ENCODE data around the gene CARD16.
"Not testable (repeated sequence)": the region's sequence is repeated elsewhere in the genome, so short reads cannot be mapped to it uniquely, and the experiment has no call there.

CARD16 gene

DNA sequence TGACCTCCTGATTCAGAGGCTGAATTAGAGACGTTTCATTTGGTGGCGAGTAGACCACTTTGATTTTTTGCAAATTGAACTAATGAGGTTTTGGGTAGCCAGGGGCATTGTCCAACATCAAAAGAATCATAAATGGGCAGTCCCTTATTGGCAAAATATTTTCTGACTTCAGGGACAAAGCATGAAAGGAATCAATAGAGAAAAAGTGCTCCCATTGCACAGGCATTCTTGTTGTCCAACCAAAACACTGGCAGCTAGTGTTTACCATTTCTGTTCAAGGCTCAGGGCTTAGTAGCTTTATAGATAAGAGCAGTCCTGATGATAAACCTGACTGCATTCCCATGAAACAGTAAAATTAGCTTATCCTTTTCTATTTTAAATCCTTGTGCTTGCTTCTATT lies 6.4 kb upstream of the CARD16 start:
- DNase-seq: no peak

DNA sequence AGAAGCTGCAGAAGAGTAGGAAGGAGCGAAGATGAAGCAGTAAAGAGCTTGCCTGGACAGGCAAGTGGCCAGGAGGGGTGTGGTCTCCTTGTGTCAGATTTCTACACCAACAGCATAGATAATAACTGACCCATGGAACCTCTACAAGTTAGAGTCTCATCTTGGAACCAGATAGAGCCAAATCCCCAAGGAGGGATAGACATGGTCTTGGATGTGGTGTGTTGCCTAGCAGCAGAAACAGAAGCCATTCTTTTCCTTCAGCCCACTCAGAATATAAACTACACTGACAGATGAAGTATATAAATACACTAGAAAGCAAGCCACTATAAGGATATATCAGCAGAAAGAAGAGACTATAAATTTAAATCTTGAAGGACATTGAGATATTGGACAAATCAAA lies 4.3 kb upstream of the CARD16 start:
- DNase-seq: no peak

DNA sequence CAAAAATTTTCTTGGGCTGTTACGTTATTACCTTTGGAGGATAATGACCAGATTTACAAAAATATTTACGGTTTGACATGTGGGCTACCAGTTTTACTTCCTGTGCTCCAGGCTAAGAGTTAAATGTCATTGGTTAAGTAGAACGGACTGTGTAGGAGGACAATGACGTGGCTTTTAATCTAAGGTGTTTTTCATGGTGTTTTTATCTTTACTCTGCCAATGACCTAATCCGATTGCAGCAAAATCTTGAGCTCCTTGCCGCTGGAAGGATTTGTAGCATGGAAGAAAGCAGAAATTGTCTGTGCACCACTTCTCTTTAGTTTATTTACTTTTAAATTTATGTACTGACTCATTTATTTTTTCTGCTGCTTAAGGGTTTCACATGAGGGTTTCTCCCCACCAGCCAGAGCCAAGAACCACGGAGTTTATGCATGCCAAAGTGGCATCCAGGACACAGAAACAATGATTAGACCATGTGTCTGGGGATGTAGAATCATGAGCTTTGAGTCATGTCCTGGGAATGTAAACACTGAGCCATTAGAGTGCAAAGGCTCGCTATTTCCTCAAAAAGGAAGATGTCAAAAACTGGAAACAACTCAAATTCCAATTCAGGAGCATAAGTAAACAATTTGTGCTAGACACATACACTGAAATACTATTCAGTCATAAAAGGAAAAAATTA lies 1.9 kb upstream of the CARD16 start:
- DNase-seq: no peak

DNA sequence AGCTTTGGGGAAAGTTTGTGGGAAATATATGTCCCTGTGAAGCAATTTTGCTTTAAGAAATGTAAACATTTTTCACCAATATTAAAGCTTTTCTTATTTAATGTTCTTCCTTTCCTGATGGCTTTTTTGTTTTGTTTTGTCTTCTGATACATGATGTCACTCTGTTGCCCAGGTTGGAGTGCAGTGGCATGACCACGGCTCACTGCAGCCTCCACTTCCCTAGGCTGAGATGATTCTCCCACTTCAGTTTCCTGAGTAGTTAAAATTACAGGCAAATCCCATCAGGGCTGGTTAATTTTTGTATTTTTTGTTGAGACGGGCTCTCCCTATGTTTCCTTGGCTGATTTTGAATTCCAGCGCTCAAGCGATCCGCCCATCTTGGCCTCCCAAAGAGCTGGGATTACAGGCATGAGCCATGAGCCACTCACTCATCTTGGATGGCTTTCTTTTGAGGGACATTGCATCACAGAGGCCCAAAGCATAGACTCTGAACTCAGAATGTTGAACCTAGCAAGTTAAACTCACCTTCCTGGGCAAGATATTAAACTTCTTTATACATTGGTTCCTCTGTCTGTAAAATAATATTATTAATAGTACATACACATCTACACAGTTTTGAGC lies 651 bp upstream of the CARD16 start:
- DNase-seq: no peak

DNA sequence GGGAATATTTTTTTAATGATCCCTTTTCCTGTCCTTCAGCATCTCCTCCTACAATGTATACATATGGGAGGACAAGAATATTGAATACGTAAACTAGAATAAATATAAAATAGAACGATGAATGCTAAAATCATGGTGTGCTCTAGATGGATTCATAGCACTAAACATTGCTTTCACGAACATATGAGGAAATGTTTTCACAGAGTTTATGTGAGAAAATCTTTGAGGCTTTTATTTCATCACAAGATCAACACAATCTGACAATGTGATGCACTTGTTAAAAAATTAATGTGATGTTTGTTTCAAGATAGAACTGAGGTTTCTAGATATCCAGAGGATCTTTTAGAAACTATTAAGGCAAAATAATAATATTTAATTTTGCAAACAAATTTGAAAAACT lies 3.0 kb downstream of the CARD16 start:
- no peak for DNase-seq

DNA sequence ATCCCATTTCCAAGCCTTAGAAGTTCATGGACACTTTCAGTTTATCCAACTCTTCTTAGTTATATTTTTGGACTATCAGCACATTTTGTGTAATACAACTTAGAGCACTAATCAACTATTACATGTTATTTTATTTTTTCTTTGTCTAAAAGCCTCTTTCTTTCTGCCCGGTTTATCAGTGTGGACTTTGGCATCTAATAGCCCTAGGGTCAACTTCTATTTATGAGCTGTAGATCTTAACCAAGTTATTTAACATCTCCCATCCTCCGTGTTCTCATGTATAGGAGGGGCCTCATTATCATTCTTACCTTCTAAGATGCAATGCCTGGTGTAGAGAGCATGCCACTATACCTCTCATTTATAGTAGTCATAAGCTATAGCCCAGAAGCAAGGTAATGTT lies 4.4 kb downstream of the CARD16 start:
- DNase-seq: no peak

DNA sequence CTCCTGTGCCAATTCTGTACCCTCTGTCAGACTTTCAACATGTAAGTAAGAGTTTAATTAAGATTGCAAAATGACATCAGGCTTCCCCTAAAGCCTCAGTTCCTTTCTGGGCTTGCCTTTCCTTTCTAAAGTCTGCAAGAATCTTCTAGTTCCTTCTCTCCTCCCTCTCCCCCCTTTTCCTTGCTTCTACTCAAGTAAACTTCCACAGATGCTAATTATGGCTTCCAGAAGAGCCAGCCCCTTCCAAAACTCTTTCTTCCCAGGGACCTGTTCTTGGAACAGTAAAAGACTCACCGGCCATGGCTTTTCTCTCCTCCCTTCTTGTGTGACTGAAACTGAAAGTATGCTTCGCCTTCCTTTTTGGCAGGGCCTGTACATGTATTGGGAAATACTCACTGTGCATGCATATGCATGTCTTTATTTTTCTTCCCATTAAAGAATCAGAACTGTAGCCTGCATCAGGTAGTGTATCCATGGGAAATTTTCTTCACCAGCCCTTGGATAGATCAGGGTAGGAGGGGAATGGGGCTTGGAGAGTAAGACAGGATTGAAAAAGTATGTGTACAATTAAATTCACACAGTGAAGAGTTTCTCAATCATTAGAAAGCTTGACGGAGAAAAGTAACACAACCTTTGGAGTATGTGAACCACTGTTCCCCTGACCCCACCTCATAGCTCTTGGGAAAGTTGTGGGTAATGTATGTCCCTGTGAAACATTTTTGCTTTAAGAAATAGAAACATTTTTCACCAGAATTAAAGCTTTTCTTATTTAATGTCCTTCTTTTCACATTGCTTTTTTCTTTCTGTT lies 10.1 kb downstream of the CARD16 start, which contains the start of gene CASP1:
Gene CASP1, minus strand, starts transcription at position 332 of the 808 bp plus-strand sequence. Its CDS starts 31 bp downstream, at position 301.
- peak in 1 of 56 donors; percentile 10 for DNase-seq

DNA sequence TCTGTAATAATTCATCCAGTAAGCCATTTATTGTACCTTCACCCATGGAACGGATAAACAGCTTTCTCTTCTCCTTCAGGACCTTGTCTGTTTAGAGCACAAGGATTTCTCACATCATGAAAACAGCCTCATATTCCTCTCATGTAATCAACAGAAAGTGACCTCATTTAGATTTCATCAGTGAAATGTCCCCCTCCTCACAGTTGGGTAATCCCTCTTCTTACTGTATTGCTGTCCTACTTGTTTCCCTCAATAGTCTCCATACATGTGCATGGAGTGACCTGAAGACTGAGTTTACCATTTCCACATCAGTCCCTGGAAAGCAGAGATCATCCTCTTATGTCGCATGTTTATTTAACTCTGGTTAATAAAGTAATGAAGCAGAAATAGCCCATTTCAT lies 10.7 kb downstream of the CARD16 start:
- DNase-seq: not testable (repeated sequence)

DNA sequence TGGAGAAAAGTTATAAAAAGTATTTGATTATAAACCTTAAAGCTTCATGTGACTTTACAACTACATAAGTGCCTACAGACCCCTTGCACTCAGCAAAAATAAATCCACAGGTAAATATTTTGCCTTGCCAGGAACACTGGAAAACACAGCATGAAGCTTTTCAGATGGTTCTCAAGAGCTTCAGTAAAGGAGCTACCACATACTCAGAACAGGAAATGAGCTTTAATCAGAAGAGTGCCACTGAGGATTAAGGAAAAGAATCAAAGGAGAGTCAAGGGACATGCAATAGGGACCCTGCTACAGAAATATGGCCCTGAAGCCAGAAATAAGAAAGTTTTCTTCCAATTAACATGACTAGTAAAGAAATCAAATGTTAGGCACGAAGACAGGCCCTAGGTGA lies 11.4 kb downstream of the CARD16 start:
- no peak for DNase-seq

DNA sequence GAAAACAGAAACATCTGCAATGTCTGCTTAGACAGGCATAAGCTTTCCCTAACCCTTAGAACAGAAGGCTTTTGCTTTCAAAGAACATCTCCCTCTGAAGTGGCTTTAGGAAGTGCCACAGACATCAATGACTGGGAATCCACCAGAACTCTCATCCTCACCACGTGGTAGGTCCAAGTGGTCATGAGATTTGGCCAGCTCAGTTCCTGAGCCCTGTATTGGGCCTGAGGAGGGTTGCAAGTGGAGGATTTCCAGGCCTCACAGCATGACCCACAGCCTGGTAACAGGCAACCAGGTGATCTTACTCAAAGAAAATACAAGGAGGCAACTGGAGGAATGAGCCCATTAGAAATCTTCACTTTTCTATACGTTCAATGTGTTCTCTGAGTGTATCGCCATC lies 11.8 kb downstream of the CARD16 start:
- DNase-seq: no peak

DNA sequence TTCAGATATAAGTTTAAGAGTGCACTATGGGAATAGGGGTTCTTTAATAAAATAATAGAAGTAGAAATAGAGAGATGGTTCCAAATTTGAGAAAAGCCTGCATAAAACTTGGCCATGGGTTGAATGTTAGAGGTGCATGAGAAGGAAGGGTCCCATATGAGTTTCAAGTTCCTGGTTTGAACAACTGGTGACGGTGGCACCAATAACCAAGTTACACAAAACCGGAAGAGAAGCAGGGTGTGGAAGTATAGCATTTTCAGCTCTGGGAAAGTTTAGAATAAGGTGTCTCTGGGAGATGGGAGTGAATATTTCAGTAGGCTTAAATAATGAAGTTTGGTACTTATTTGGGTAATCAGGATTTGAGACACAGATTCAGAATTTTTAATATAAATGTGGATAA lies 12.6 kb downstream of the CARD16 start:
- DNase-seq: no peak

DNA sequence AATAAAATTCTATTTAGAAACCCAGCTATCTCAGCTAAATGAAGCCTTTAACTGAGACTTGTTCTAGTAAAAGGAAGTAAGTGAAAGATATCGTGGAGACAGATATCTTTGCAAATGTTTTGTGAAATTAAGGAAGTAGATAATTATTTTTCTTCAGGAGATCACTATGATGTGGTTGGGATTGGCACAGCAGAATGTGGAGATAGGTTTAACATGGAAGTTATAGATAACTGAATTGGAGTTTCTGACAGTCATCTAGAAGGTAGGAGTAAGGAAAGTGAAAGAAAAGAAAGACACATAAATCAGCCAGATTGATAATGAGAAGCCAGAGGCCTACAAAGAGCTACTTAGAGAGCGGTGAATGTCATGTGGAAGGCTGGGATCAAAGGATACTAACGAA lies 17.5 kb downstream of the CARD16 start:
- DNase-seq: no peak

DNA sequence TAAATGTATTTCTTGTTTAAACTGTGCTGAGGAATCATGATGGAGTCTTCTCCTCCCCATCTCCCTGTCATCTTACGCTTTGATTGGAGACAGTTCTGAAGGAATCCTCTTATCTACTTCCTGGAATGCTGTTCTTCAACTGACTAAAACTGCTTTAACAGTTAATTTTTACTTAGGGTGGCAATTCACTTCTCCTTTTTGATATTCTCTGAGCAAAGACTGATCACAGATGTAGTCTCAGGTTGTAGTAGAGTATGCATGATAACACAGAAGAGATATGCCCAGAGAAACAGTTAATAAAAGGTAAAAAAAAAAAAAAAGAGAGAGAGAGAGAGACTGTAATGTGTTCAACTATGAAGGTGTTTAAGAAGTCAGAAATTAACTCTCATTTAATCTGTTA lies 20.7 kb downstream of the CARD16 start:
- DNase-seq: no peak

DNA sequence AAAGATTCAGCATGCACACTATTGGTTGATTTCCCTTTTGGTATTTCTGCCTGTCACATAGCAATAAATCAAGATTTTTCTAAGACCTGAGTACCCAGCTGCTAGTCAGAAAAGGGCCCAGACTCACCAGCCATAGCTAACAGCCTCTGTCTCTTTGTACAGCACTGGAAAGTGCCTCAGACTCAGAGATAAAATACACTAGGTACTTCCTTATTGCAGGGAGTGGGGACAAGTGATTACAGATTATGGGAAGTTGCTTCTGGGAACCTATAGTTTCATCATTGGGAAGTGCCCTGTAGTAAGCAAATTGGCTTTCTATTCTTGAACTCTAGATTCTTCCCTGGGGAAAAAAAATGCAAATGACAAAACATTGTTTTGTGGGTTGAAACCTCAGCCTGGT lies 22.1 kb downstream of the CARD16 start, which contains the start of gene CASP5:
Gene CASP5, minus strand, starts transcription at position 166 of the 400 bp plus-strand sequence. Its CDS starts 32 bp downstream, at position 134.
- DNase-seq: no peak

DNA sequence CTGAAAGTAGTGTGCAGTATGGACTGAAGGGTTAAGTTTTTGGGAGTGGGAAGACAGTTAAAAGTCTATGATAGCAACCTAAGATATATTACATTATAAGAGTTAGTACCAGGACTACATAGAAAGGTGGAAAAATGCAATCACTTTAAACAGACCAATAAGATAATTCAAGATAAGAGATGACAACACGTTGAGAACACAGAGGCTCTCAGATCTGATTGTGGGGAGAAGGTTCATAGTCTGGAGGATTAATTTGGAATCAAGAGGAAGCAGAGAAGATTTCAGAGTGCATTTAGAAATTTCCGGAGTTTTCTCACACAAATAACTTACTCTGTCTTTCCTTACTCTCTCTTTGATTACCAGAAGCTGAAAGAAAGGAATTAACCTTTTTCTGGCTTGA lies 22.6 kb downstream of the CARD16 start:
- DNase-seq: no peak

DNA sequence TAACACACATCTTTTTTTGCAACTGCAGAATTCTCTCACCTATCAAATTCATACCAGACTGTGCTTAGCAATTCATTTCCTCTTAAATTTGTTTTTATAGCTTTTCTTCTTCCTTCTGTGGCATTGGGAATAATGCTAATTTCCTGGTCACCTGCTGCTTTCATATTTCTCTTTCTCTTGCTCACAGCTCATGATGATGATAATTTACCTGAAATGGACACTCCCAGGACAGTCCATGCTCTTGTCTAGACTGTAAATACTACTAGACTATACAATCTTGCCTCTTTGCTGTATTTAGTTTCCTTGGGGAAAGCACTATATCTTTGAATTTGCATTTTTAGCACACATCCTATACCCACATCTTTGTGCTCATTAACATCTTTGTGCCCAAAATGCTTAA lies 37.7 kb downstream of the CARD16 start:
- no peak for DNase-seq

DNA sequence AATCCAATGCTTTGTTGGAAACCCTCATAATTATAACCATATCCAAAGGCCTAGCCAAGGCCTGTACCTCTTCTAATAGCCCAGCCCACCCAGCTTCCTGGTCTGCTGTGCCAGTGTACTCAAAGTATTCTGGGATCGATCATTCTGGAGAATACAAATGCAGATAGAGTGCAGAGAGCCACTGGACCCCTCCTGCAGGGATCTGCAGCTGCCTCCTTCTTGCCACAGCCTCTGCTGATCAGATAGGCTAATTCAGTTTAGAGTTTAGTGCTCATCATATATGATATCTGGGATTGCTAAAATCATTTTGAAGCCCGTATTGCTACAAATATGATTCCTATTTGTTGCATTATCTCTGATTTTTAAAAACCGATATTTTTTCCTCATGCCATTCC lies 39.7 kb downstream of the CARD16 start:
- DNase-seq: no peak

DNA sequence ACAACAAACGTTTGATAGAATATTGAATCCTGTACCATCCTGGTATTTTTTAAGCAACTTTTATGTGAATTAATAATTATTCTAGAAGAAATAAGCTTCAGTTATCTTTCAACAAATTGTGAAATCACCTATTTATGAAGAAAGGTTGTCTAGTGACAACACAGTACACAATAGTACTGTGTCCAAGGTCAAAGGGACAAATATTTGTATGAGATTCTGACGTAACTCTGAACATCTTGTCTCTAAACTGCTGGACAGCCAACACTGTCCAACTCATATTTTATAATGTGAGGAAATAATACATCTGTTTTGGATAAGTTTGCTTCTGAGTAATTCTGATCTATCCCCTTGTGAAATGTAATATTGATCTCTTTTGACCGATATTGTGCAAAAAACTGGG lies 41.1 kb downstream of the CARD16 start:
- no peak for DNase-seq

DNA sequence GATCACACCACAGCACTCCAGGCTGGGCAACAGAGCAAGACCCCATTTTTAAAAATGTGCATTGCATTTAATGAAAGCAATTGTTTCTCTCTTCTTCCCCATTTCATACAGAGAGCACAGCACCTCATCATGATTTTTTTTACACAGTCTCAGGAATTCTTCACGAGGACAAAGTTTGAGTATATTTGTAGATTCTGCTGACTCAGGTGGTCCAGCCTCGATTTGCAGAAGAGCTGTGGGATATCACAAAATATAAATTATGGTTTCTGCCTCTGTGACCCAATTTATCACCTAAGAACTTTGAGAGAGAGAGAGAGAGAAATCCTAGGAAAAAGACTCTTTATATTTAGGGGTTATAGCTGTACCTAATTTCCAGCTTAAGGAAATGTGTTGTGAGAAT lies 42.0 kb downstream of the CARD16 start:
- DNase-seq: no peak

DNA sequence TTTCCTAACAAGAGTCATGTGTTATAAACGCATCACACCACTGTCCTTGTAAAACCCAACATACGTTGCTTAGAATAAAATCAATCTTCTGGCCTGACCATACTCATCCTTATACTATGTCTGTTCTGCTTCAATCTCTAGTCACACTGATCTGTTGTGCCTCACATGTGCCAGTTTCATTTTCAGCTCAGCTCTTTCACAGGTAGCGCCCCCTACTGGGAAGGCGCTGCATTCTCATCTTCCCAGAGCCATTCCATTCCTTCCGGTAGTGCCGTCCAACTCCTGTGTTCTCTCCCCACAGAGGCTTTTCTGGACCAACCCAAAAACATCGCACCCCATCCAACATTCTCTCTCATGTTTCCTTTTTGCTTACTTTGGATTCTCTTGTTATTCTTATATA lies 44.3 kb downstream of the CARD16 start:
- peak in 5 of 56 donors; percentile 0 to 18 (median 2) for DNase-seq

DNA sequence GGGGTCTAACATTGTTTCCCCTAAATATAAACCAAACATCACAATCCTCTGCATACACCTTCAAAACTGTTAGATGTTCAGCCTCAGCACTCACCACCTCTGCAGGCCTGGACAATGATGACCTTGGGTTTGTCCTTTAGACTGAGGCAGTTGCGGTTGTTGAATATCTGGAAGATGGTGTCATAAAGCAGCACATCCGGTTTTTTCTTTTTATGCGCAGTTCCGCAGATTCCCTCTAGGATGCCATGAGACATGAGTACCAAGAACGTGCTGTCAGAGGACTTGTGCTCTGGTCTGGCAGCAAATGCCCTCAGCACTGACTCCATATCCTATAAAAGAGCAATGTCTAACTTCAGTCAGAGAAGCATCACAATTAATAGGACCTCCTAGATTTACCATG lies 45.0 kb downstream of the CARD16 start:
- no peak for DNase-seq

DNA sequence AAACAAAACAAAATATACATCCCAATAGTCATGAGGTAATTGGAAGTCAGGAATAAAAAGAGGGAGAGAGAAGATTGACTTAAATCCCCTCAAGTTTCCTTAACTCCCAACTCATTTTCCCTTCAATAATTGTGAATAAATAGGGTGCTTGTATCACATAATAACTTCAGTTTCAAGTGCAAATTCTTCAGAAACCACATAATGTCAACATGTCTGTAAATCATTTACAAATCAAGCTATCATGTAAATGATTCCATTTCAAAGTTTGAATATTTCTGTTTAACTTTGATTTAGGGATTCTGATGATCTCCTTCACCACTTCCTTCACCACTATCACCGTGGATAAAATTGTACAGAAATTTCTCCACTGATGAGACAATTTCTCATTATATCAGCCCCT lies 45.4 kb downstream of the CARD16 start:
- DNase-seq: no peak

DNA sequence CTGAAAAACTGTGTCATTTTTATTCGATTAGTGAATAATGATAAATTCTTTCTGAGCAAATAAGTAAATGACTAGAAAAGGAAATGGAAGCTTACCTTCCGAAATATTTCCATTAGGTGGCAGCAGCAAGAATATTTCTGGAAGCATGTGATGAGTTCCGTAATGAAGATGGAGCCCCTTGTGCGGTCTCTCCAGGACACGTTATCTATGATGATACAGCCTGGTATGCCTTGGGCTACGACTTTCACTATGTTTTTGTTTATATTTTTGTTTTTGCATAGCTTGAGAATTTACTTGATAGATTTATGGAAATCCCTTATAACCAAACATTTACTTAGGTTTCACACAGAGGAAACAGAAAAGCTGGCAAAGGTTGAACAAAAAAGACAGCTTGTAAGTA lies 47.8 kb downstream of the CARD16 start:
- no peak for DNase-seq

Data from amygdala (tissue), 56 donors.